K562 (cell line): Measurements from ENCODE around the gene KCTD7. TPM values are rescaled to one million over a fixed set of nuclear protein-coding genes. Genes with fewer than 3 reads are reported as not detected.
A peak's percentile ranks its signal among the peaks of the same experiment; 100 is the strongest.

Experiments
- ATAC-seq: fragments of 200-7000 bp; cut with Tn5 transposase; 3 replicates; pipeline ENCODE4 v1.9.1; 2020; ENCODE audit warnings: moderate library complexity
- BruUV-seq: library from RNA; stranded (reverse); fragments of 400-500 nt; replicated peaks from 2 replicates; lab custom pipeline; 2021; lab: Mats Ljungman, UMichigan
- CTCF ChIA-PET: fragments of 300-600 bp; formaldehyde crosslinking; extraction: SDS; loops from one replicate; lab custom pipeline; 2021; ENCODE audit warnings: low intra/inter-chr PET ratio; lab: Yijun Ruan, JAX
- POLR2A ChIA-PET: fragments of 300-600, 350-650 bp; sonication (Branson Sonifier 250); formaldehyde crosslinking; extraction: SDS; loops from one replicate; lab custom pipeline; 2021; ENCODE audit warnings: antibody characterized with exemption, inconsistent platforms; lab: Yijun Ruan, JAX
- DNase-seq, 4 experiments: peaks; one replicate each; pipeline versions ENCODE4 v3.0.0 to v3.0.0-alpha.2; 2011 to 2018; ENCODE audit warnings: low spot score in 3 of 4, mixed read lengths in 3 of 4; ENCODE audit errors: extremely low read depth in 1 of 4
- FAIRE-seq: peaks from 2 replicates; lab custom pipeline; 2011; peaks lifted over from hg19 to GRCh38; lab: Jason Lieb, UNC
- H2AFZ ChIP-seq: 2 replicates; pipeline ENCODE4 v1.6.0; 2011; ENCODE audit warnings: low read depth, low read length, control low read depth, inconsistent platforms
- H3K27ac ChIP-seq: fragments of 200-600 bp; 3 replicates; pipeline ENCODE4 v1.8.0; 2011; ENCODE audit warnings: low read depth, mild to moderate bottlenecking, control low read depth, inconsistent platforms, low read length, moderate library complexity, mixed read lengths; ENCODE audit errors: extremely low read depth
- H3K27me3 ChIP-seq, 2 experiments: fragments of 300-600 bp in 1 of 2; 2 replicates in 1 of 2; 3 replicates in 1 of 2; pipeline versions ENCODE4 v1.6.0 to v1.8.0; 2011; ENCODE audit warnings: inconsistent platforms in 2 of 2, low read length in 2 of 2, mild to moderate bottlenecking in 1 of 2, mixed read lengths in 1 of 2, moderate library complexity in 1 of 2; ENCODE audit not compliant: control insufficient read depth in 2 of 2, insufficient read depth in 2 of 2
- H3K36me3 ChIP-seq: fragments of 300-600 bp; 3 replicates; pipeline ENCODE4 v1.8.0; 2011; ENCODE audit warnings: mild to moderate bottlenecking, low read length, inconsistent platforms; ENCODE audit not compliant: control insufficient read depth, insufficient read depth
- H3K4me1 ChIP-seq, 2 experiments: fragments of 200-600 bp in 1 of 2; replicated peaks in 1 of 2; 2 replicates in 1 of 2; 3 replicates in 1 of 2; pipeline versions ENCODE4 v1.5.1 to v1.8.0; 2011; ENCODE audit warnings: inconsistent platforms in 2 of 2, low read length in 2 of 2, mild to moderate bottlenecking in 1 of 2, mixed read lengths in 1 of 2, moderate library complexity in 1 of 2; ENCODE audit not compliant: control insufficient read depth in 2 of 2, insufficient read depth in 2 of 2
- H3K4me2 ChIP-seq: 2 replicates; pipeline ENCODE4 v1.6.1; 2011; ENCODE audit warnings: low read length, control low read depth, inconsistent platforms, mixed read lengths; ENCODE audit not compliant: insufficient read depth
- H3K4me3 ChIP-seq: fragments of 200-600 bp; sonication (generic), shearing (Covaris generic); 2 replicates; pipeline ENCODE4 v1.5.1; 2016; ENCODE audit warnings: control low read depth, inconsistent platforms
- H3K79me2 ChIP-seq: fragments of 200-600 bp; 3 replicates; pipeline ENCODE4 v1.8.0; 2011; ENCODE audit warnings: low read length, inconsistent platforms; ENCODE audit not compliant: control insufficient read depth, insufficient read depth
- H3K9ac ChIP-seq, 2 experiments: 2 replicates each; pipeline versions ENCODE4 v1.6.0 to v1.6.1; 2011; ENCODE audit warnings: low read depth in 2 of 2, low read length in 2 of 2, control low read depth in 1 of 2, inconsistent platforms in 1 of 2, mild to moderate bottlenecking in 1 of 2, mixed read lengths in 1 of 2; ENCODE audit not compliant: insufficient read depth in 1 of 2
- H3K9me1 ChIP-seq: one replicate; pipeline ENCODE4 v1.6.0; 2011; ENCODE audit warnings: inconsistent platforms, mild to moderate bottlenecking, low read length, moderate library complexity; ENCODE audit not compliant: control insufficient read depth, insufficient read depth
- H3K9me3 ChIP-seq: replicated peaks from 2 replicates; pipeline ENCODE4 v1.5.1; 2011; ENCODE audit warnings: low read depth, low read length, inconsistent platforms; ENCODE audit not compliant: control insufficient read depth, insufficient read depth
- H4K20me1 ChIP-seq: replicated peaks from 2 replicates; pipeline ENCODE4 v1.6.1; 2011; ENCODE audit warnings: low read length, inconsistent platforms, mixed read lengths; ENCODE audit not compliant: control insufficient read depth, insufficient read depth
- CTCFL ChIP-seq: IDR thresholded peaks from 2 replicates; pipeline ENCODE4 v1.6.1; 2011; ENCODE audit warnings: borderline replicate concordance, low read depth, mild to moderate bottlenecking, moderate library complexity, low read length; ENCODE audit not compliant: insufficient read depth, poor library complexity, severe bottlenecking
- ERF ChIP-seq: fragments of 450-650 bp; formaldehyde crosslinking; IDR thresholded peaks from 2 replicates; pipeline ENCODE4 v1.4.0; 2020; ENCODE audit warnings: mild to moderate bottlenecking, mixed read lengths
- ETS1 ChIP-seq: conservative IDR thresholded peaks from 2 replicates; pipeline ENCODE4 v1.6.1; 2011; ENCODE audit warnings: low read depth, mild to moderate bottlenecking, low read length; ENCODE audit not compliant: control insufficient read depth
- MAZ ChIP-seq, 2 experiments: fragments of 450-650 bp in 1 of 2; sonication (generic) in 1 of 2; formaldehyde crosslinking; IDR thresholded peaks in 1 of 2; conservative IDR thresholded peaks in 1 of 2; 2 replicates each; pipeline versions ENCODE4 v1.4.0 to v1.5.0; 2020; ENCODE audit warnings: mild to moderate bottlenecking in 1 of 2, missing genetic modification reagents in 1 of 2
- PREB ChIP-seq: sonication (generic); formaldehyde crosslinking; IDR thresholded peaks from 2 replicates; pipeline ENCODE4 v1.8.1; 2023; ENCODE audit warnings: mild to moderate bottlenecking, missing genetic modification reagents
- YY1 ChIP-seq, 3 experiments: IDR thresholded peaks; 2 replicates each; pipeline ENCODE4 v1.6.1; 2011; ENCODE audit warnings: low read length in 2 of 3, mild to moderate bottlenecking in 2 of 3, moderate library complexity in 2 of 3, borderline replicate concordance in 1 of 3, control low read depth in 1 of 3, low read depth in 1 of 3; ENCODE audit not compliant: insufficient read depth in 3 of 3, insufficient replicate concordance in 2 of 3, control insufficient read depth in 1 of 3, insufficient read length in 1 of 3; ENCODE audit errors: extremely low read depth in 1 of 3
- ZNF121 ChIP-seq: sonication (generic); formaldehyde crosslinking; conservative IDR thresholded peaks from 2 replicates; pipeline ENCODE4 v1.8.0; 2022; ENCODE audit warnings: missing genetic modification reagents
- WGBS: fragments of 100-300 bp; shearing (Covaris generic); methylation state at CpG from one replicate; pipeline ENCODE4 v1.1.6; 2016; ENCODE audit warnings: low coverage, mixed read lengths; ENCODE audit not compliant: insufficient coverage; ENCODE audit errors: missing lambda C conversion rate; 5-methylcytosine and 5-hydroxymethylcytosine counted together
- in situ Hi-C: fragments of 300-500 bp; cut with MboI; formaldehyde crosslinking; loops from 4 replicates; pipeline ENCODE4 v1.15.0; 2018; ENCODE audit warnings: inconsistent platforms, mixed read lengths
- intact Hi-C: fragments of 100-400 bp; cut with micrococcal nuclease; formaldehyde crosslinking; loops from 2 replicates; pipeline ENCODE4 v1.14.2; 2022
- polyA plus RNA-seq, 8 experiments: library from polyadenylated mRNA; depleted of rRNA in 4 of 8; stranded (reverse) in 5 of 8; unstranded in 3 of 8; fragments of >200 nt; fragmentation: Nextera tagmentation in 2 of 8; fragmentation: Illumina TruSeq in 1 of 8; extraction: Ambion mirVana in 2 of 8; extraction: Trizol in 1 of 8; gene quantifications; 2 replicates each; pipeline versions ENCODE4 v1.2.1 to v1.2.3, GENCODE V29; 2011 to 2014; ENCODE audit warnings: inconsistent platforms in 1 of 8, missing spikeins in 1 of 8
- total RNA-seq, 7 experiments: library from RNA; depleted of rRNA in 6 of 7; stranded (reverse); fragments of >200 nt in 6 of 7; fragmentation: Illumina TruSeq in 2 of 7; extraction: Trizol in 2 of 7; gene quantifications; 2 replicates each; pipeline versions ENCODE4 v1.2.1 to v1.2.3, GENCODE V29; 2011 to 2021; ENCODE audit warnings: low replicate concordance in 1 of 7

Gene KCTD7
- total and polyA plus RNA-seq, 9 of the 15 experiments (the other 6 are each of a cell fraction or from before 2014, with no cell fraction given) = 1.5 to 26.0 (median 9.0) TPM

- Histone ChIP-seq H3K4me2 (no peak overlapping the region), H3K4me1 (peaks cover 12 to 17% of the 10 kb centered on the region in 2 experiments; a peak in 4 of 5 replicates), H3K9me1 (peaks cover 4% of the 10 kb centered on the region), H2AFZ (no peak overlapping the region), H3K9ac (no peak overlapping the region), H3K9me3 (no peaks in the 10 kb centered on the region), H3K4me3 (no peak overlapping the region), H3K36me3 (peaks cover 18% of the 10 kb centered on the region; the same call in 1 of the 3 replicates), H4K20me1 (peaks cover 16% of the 10 kb centered on the region; the same call in 1 of the 2 replicates), H3K79me2 (peaks cover 11% of the 10 kb centered on the region; the same call in 1 of the 3 replicates)
- no peak for ATAC-seq
- CTCF ChIA-PET = no interaction called here
- 93% methylated on average over 7 of the region's 7 CpGs for WGBS
- DNase-seq = no peak
- no peak for TF ChIP-seq ERF
- no peak for TF ChIP-seq MAZ (CRISPR knock-in tag; conservative IDR thresholded peaks at IDR 0.05 in 1 of 2, IDR thresholded peaks at IDR 0.05 in 1 of 2)
- TF ChIP-seq ZNF121 (CRISPR knock-in tag) = peak; percentile 64
- TF ChIP-seq, all 486 proteins: peak for 1
- POLR2A ChIA-PET = interaction anchor here (0.6 kb wide), 1 partner anchor 294 kb away, joined by 3 read pairs; no protein-coding TSS in a partner anchor
- Histone ChIP-seq H3K27ac (no peak overlapping the region), H3K27me3 (no peaks in the 10 kb centered on the region)
- in situ Hi-C loops = no loop called here
- BruUV-seq = no TSS peak
- FAIRE-seq = no peak
- intact Hi-C loops = no loop called here
These were observed 39.4 kb downstream of the KCTD7 start for GRCh38 chr7:66668112-66668511.

GRCh38 chr7:66668677-66669076 is 40.0 kb downstream of the KCTD7 start:
- BruUV-seq = no TSS peak
- TF ChIP-seq PREB (CRISPR knock-in tag) = no peak
- no peak for TF ChIP-seq CTCFL
- TF ChIP-seq ETS1 = no peak
- no peak for TF ChIP-seq YY1 (IDR thresholded peaks at IDR 0.05; ENCODE audit: borderline replicate concordance in 1 of 3, control insufficient read depth in 1 of 3, extremely low read depth in 1 of 3, insufficient read depth in 3 of 3, insufficient read length in 1 of 3, insufficient replicate concordance in 2 of 3, low read depth in 1 of 3, low read length in 2 of 3)

More at GRCh38 chr7:66668677-66669076, 40.0 kb downstream of the KCTD7 start:
- no peaks in the 10 kb centered on the region for H3K27me3 ChIP-seq
- H2AFZ ChIP-seq = no peak overlapping the region
- POLR2A ChIA-PET = interaction anchor here (0.6 kb wide), 1 partner anchor 294 kb away, joined by 3 read pairs; no protein-coding TSS in a partner anchor
- DNase-seq (no peak), FAIRE-seq (no peak), ATAC-seq (no peak)
- intact Hi-C loops = no loop called here
- H3K9me3 ChIP-seq = no peaks in the 10 kb centered on the region
- peaks cover 18% of the 10 kb centered on the region; the same call in 1 of the 3 replicates for H3K36me3 ChIP-seq
- H3K79me2 ChIP-seq = peaks cover 11% of the 10 kb centered on the region; the same call in 1 of the 3 replicates
- H3K27ac ChIP-seq = no peak overlapping the region
- H3K4me2 ChIP-seq = no peak overlapping the region
- H3K4me3 ChIP-seq = no peak overlapping the region
- peaks cover 16% of the 10 kb centered on the region; the same call in 1 of the 2 replicates for H4K20me1 ChIP-seq
- peaks cover 4% of the 10 kb centered on the region for H3K9me1 ChIP-seq
- 87% methylated on average over 7 of the region's 7 CpGs for WGBS
- CTCF ChIA-PET = no interaction called here
- peaks cover 14 to 20% of the 10 kb centered on the region in 2 experiments; a peak in 4 of 5 replicates for H3K4me1 ChIP-seq
- in situ Hi-C loops = no loop called here
- H3K9ac ChIP-seq = no peak overlapping the region
